ENCODE data around the gene ICAM2. TPM values are rescaled to one million over a fixed set of nuclear protein-coding genes. Genes with fewer than 3 reads are reported as not detected.

ICAM2 gene
- 0.08 TPM in 1 of 2 replicates, not detected in the other for polyA plus RNA-seq (2012; rRNA removed)
- polyA plus RNA-seq (2012; cell fraction: cytosol; rRNA removed) = 0.08 and 0.14 TPM in 2 replicates
- 0.23 TPM in 1 of 2 replicates, not detected in the other for polyA plus RNA-seq (2012; cell fraction: nucleus; rRNA removed)

GRCh38 chr17:64020056-64020766 lies at the start of gene ICAM2:
ICAM2 (minus strand) TSS chr17:64020633; CDS start chr17:64006691, 13,942 bp downstream.
- no peak within 1 kb of the TSS for H3K9ac ChIP-seq
- H3K27me3 ChIP-seq (ENCODE audit: insufficient read depth) = no peaks in the 10 kb centered on the region
- no peaks in the 10 kb centered on the region for H3K79me2 ChIP-seq (ENCODE audit: insufficient read depth)
- H3K36me3 ChIP-seq (replicated peaks in 1 of 2; ENCODE audit: control insufficient read depth in 1 of 2, insufficient read depth in 2 of 2, low read length in 1 of 2) = no peaks in the 10 kb centered on the region
- DNase-seq = no peak
- no peaks in the 10 kb centered on the region for H3K9me2 ChIP-seq
- ChIA-PET POLR2A (interaction anchor here (1.2 kb wide), 1 partner anchor 126 kb away, joined by 3 read pairs; no protein-coding TSS in a partner anchor), CTCF (interaction anchor here (0.7 to 17.1 kb wide), 13 partner anchors 8 to 262 kb away, joined by 3 to 810 read pairs (median 4); partner anchors contain the start of genes CSHL1, ERN1 and GH1)
- TF ChIP-seq RFX5 (IDR thresholded peaks at IDR 0.05; ENCODE audit: low read length) = no peak
- no peak for TF ChIP-seq CHD2 (IDR thresholded peaks at IDR 0.05; ENCODE audit: low read length, partially characterized antibody)
- TF ChIP-seq YY1 (IDR thresholded peaks at IDR 0.05; ENCODE audit: low read depth) = no peak
- TF ChIP-seq TEAD4 (IDR thresholded peaks at IDR 0.05; ENCODE audit: borderline replicate concordance, insufficient read depth) = no peak
- TF ChIP-seq FOXJ3 (CRISPR knock-in tag; IDR thresholded peaks at IDR 0.05) = no peak
- no peak for TF ChIP-seq SMC3 (IDR thresholded peaks at IDR 0.05; ENCODE audit: low read depth, low read length)
- TF ChIP-seq PBX3 (IDR thresholded peaks at IDR 0.05) = no peak
- no peak for TF ChIP-seq MEF2A (IDR thresholded peaks at IDR 0.05; ENCODE audit: borderline replicate concordance, low read depth)
- TF ChIP-seq IRF3 (IDR thresholded peaks at IDR 0.05; ENCODE audit: low read depth, low read length) = no peak
- TF ChIP-seq NRF1 (IDR thresholded peaks at IDR 0.05; ENCODE audit: low read depth, low read length) = no peak
- no peak for TF ChIP-seq EP300 (IDR thresholded peaks at IDR 0.05; ENCODE audit: borderline replicate concordance in 1 of 2, low read depth in 1 of 2, low read length in 1 of 2)
- TF ChIP-seq TAF1 (IDR thresholded peaks at IDR 0.05; ENCODE audit: borderline replicate concordance, low read depth, low read length) = no peak
- TF ChIP-seq, protein P1, sequence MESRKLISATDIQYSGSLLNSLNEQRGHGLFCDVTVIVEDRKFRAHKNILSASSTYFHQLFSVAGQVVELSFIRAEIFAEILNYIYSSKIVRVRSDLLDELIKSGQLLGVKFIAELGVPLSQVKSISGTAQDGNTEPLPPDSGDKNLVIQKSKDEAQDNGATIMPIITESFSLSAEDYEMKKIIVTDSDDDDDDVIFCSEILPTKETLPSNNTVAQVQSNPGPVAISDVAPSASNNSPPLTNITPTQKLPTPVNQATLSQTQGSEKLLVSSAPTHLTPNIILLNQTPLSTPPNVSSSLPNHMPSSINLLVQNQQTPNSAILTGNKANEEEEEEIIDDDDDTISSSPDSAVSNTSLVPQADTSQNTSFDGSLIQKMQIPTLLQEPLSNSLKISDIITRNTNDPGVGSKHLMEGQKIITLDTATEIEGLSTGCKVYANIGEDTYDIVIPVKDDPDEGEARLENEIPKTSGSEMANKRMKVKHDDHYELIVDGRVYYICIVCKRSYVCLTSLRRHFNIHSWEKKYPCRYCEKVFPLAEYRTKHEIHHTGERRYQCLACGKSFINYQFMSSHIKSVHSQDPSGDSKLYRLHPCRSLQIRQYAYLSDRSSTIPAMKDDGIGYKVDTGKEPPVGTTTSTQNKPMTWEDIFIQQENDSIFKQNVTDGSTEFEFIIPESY (IDR thresholded peaks at IDR 0.05; ENCODE audit: borderline replicate concordance, low read depth) = no peak
- no peak for TF ChIP-seq RCOR1 (IDR thresholded peaks at IDR 0.05; ENCODE audit: low read length)
- H3K4me2 ChIP-seq = no peak within 1 kb of the TSS
- no peak within 1 kb of the TSS for H3K4me3 ChIP-seq (ENCODE audit: low read depth in 2 of 2, low read length in 1 of 2)
- no peaks in the 10 kb centered on the region for H4K20me1 ChIP-seq (ENCODE audit: insufficient read depth)
- H3K4me1 ChIP-seq (ENCODE audit: control insufficient read depth in 1 of 2, insufficient read depth in 2 of 2, low read depth in 1 of 2, low read length in 1 of 2) = no peaks in the 10 kb centered on the region
- peaks cover 4% of the 10 kb centered on the region for H3F3A ChIP-seq (replicated peaks; ENCODE audit: insufficient read depth)
- 68% methylated on average over 23 of the region's 23 CpGs for WGBS (ENCODE audit: low lambda C conversion rate)
- H2AFZ ChIP-seq (ENCODE audit: low read depth) = no peak within 1 kb of the TSS
- H3K27ac ChIP-seq (ENCODE audit: low read depth in 2 of 2, low read length in 1 of 2) = no peak within 1 kb of the TSS
- H3K9me3 ChIP-seq = no peaks in the 10 kb centered on the region

Data from SK-N-SH (cell line).